GM12864 (cell line): ENCODE results near the gene PEX11A.

Experiments used
- DNase-seq: peaks from one replicate; pipeline ENCODE4 v3.0.0-alpha.2; 2011; ENCODE audit warnings: low read depth
- H3K4me3 ChIP-seq: 2 replicates; pipeline ENCODE4 v1.5.1; 2011; ENCODE audit warnings: mild to moderate bottlenecking, low read depth, low read length, control low read depth
- TF ChIP-seq, protein P1 (sequence below): IDR thresholded peaks from 2 replicates; pipeline ENCODE4 v1.5.1; 2011; ENCODE audit warnings: low read depth, mild to moderate bottlenecking, moderate library complexity, low read length, control low read depth, inconsistent platforms; ENCODE audit errors: missing control alignments

PEX11A gene

DNA sequence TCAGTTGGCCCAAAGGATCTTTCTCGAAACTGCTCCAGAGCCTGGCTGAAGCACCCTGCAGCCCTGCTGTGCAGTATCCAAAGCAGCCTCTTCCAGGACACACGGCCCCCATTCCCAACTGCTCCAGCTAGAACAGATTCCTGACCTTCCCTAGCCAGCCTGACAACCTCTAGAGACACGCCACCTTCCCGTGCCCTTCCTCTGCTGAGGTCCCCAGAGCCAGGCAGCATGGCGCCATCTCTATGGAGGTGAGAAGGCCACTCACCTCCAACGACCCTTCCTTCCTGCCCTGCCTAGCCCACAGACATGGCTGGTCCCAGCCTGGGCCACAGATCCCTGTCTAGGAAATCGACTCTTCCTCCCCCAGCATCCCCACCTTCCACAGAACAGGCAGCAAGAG lies 38.4 kb downstream of the PEX11A start:
- TF ChIP-seq, protein P1, sequence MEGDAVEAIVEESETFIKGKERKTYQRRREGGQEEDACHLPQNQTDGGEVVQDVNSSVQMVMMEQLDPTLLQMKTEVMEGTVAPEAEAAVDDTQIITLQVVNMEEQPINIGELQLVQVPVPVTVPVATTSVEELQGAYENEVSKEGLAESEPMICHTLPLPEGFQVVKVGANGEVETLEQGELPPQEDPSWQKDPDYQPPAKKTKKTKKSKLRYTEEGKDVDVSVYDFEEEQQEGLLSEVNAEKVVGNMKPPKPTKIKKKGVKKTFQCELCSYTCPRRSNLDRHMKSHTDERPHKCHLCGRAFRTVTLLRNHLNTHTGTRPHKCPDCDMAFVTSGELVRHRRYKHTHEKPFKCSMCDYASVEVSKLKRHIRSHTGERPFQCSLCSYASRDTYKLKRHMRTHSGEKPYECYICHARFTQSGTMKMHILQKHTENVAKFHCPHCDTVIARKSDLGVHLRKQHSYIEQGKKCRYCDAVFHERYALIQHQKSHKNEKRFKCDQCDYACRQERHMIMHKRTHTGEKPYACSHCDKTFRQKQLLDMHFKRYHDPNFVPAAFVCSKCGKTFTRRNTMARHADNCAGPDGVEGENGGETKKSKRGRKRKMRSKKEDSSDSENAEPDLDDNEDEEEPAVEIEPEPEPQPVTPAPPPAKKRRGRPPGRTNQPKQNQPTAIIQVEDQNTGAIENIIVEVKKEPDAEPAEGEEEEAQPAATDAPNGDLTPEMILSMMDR = no peak
- no peak for DNase-seq
- no peak overlapping the region for H3K4me3 ChIP-seq

- DNase-seq = no peak
- TF ChIP-seq, protein P1 = no peak
- no peak overlapping the region for H3K4me3 ChIP-seq
These were observed 40.8 kb downstream of the PEX11A start for GRCh38 chr15:89649716-89650115.

DNA sequence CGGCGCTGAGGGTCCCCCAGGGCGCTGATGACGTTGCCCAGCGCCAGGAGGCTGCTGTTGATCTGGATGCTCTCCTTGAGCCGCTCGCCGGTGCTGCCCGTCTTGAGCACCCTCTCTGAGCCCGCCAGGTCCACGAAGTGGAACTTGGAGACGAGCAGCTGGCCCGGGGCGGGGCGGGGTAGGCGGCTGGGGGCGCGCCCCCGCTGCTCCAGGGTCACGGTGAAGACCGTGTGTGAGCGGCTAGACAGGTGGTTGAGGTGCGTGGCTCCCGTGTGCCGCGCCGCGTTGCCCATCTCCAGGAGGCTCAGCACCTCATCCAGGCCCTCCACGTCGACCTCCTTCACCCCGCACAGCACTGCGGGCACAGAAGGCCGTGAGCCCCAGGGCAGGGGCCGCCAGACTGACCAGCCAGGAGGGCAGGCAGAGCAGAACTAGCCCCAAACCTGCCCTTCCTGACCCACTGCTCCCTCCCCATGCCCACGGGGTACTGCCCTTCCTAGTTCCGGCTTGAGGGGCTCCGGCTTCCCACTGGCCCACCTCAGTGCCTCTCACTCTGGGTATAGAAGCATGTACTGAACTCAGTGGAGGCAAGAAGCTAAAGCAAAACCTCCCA lies 41.4 kb downstream of the PEX11A start:
- no peak overlapping the region for H3K4me3 ChIP-seq
- DNase-seq = no peak
- TF ChIP-seq, protein P1 = no peak

DNA sequence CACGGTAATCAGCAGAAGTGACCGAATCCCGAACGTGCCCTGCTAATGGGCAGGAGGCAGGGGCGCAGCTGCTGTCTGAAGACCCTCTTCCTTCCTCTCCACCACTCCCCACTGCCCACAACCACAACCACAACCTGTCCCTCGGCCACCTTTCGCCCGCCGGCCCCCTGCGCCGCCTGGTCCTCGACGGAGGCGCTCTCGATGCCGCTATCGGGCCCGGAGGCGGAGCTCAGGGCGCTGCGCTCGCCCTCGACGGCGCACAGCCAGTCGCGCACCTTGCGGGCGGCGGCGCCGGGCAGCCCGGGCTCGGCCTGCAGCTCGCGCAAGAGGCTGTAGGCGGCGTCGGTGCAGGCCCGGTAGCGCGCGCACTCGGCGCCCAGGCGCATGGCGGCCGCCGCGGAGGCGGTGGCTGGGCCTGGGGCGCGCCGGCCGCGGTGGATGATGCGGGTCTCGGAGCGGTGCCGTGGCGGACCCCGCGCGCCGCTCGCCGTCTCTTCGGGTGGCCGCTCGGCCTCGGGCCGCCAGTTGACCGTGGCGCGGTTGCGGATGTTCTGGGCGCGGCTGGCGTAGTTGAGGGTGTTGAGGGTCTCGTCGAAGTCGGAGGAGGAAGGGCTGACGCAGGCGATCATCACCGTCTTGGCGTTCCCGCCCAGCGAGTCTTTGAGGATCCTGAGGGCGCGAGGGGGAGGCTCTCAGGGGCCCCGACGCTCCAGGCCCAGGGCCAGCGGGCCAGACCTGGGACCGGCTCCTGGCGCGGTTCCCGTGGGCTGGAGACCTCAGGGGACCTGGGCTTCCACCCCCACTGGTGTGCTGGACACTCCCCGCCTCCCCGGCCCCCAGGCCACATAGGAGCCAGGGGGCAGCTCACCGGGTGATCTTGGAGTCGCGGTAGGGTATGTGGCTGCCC lies 42.2 kb downstream of the PEX11A start:
- no peak for DNase-seq
- TF ChIP-seq, protein P1 = no peak
- H3K4me3 ChIP-seq = no peak overlapping the region

- TF ChIP-seq, protein P1 = peak; percentile 93
- no peak for DNase-seq
- H3K4me3 ChIP-seq = no peak overlapping the region
These were observed 43.2 kb downstream of the PEX11A start for GRCh38 chr15:89647191-89647851.

DNA sequence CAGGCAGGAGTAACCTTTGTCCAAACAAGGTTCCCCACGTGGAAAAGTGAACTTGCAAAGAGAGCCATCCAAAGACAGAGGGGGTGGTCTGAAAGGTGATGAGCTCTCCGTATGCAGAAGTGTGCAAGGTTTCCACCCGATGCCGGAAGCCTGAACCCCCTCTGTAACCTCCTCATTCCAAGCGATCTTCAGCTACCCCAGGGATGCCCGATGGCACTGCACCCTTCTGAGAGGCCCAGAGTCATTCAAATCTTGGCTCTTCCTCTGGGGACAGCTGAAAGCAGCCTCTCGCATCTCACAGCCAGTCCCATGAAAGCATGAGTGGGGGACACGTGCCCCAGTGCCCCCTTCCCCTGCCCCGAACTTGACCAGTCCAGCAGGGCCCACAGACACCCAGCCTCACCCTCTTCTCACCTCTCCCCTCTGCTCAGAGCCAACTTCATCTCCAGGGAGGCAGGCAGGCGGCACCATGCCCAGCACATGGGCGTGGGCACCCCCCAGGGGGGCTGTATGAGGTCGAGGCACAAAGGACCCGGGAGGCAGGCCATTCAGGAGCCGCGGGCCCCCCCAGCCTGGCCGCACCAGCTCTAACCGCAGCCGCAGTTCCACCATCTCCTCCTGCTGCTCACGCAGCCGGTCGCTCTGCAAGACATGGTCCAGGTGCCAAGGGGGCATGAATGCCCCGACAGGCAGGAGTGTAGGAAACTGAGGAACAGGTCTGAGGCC lies 44.0 kb downstream of the PEX11A start:
- no peak overlapping the region for H3K4me3 ChIP-seq
- TF ChIP-seq, protein P1 = no peak
- no peak for DNase-seq
